Neural crest cell (in vitro differentiated cells): ENCODE measurements around the gene KIF5A. TPM values are rescaled to one million over a fixed set of nuclear protein-coding genes. Genes with fewer than 3 reads are reported as not detected.

Source experiments
- DNase-seq: peaks from one replicate; pipeline ENCODE4 v3.0.0; 2021; ENCODE audit warnings: low read depth, mixed read lengths, low spot score
- H3K27ac Mint-ChIP-seq: one replicate; pipeline ENCODE4 v1.8.0; 2021; ENCODE audit warnings: mild to moderate bottlenecking, mixed read lengths; ENCODE audit not compliant: unreplicated experiment
- H3K27me3 Mint-ChIP-seq: 2 replicates; pipeline ENCODE4 v1.8.0; 2021; ENCODE audit warnings: low read depth, mild to moderate bottlenecking, mixed read lengths
- H3K36me3 Mint-ChIP-seq: 2 replicates; pipeline ENCODE4 v1.8.0; 2021; ENCODE audit warnings: low read depth, mild to moderate bottlenecking, mixed read lengths
- H3K4me1 Mint-ChIP-seq: 2 replicates; pipeline ENCODE4 v1.8.0; 2021; ENCODE audit warnings: mixed read lengths
- H3K4me3 Mint-ChIP-seq: one replicate; pipeline ENCODE4 v1.8.0; 2021; ENCODE audit warnings: mild to moderate bottlenecking, mixed read lengths
- H3K9me3 Mint-ChIP-seq: 2 replicates; pipeline ENCODE4 v1.8.0; 2021; ENCODE audit warnings: mixed read lengths
- CTCF ChIP-seq: fragments of 200-600 bp; sonication (generic); conservative IDR thresholded peaks from 2 replicates; pipeline ENCODE4 v1.5.0; 2021; ENCODE audit warnings: antibody characterized with exemption, mild to moderate bottlenecking
- microRNA-seq: library from miRNA; unstranded; fragments of <30 nt; microRNA quantifications from one replicate; pipeline ENCODE4, GENCODE V29; 2020
- total RNA-seq: library from RNA; stranded (reverse); gene quantifications from 2 replicates; pipeline ENCODE4 v1.2.1, GENCODE V29; 2021

Gene KIF5A
- total RNA-seq, 1 donor from 2014 or later = 20.8 TPM

DNA sequence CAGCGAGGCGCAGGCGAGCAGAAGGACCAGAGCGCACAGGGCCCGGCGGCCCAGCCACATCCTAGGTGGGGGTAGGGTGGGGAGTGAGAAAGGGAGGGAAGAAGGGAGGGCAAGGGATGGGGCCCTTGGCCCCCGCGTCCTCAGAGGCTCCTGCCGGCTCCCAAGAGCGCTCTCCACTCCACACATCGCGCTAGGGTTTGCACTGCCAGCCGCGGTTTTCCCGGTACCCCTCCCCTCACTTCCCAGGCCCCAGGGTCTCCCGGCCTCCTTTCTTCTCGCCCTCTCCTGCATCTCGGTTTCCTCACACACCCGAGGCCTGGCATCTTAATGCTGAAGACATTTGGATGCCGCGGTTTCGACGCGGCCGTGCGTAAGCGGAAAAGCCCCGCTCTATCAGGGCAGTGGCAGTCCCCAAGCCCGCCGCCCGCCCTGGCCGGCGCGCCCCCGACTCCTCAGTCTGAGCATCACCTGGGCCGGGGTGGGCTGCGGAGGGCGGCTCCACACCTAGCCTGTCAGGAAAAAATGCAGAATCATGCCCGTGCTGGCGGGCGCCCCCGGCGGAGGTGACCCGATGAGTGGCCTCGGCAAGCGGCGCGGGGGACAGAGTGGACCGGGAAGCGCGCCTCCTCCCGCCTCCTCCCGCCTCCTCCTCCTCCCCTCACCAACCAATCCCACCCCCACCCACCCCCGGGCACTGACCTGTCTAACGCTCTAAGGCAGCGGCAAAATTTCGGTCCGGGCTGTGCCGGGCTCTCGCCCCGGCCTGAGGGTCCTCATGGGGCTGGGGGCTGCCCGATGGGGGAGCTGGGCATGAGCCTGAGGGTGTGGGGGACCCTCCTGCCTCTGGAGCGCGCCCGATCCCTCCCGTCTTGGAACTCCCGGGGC is 82.5 kb downstream of the KIF5A start:
- H3K36me3 Mint-ChIP-seq = no peaks in the 10 kb centered on the region
- peaks cover 55% of the 10 kb centered on the region for H3K27me3 Mint-ChIP-seq
- no peak for TF ChIP-seq CTCF

GRCh38 chr12:57632958-57633840 is 83.4 kb downstream of the KIF5A start, which contains the start of gene B4GALNT1:
Gene B4GALNT1 (minus strand): TSS chr12:57633201. CDS start chr12:57632132, 1,069 bp downstream.
- Mint-ChIP-seq H3K27ac (no peak within 1 kb of the TSS), H3K27me3 (peaks cover 58% of the 10 kb centered on the region), H3K4me3 (peak within 1 kb of the TSS; percentile 86), H3K9me3 (no peaks in the 10 kb centered on the region), H3K36me3 (no peaks in the 10 kb centered on the region), H3K4me1 (peaks cover 25% of the 10 kb centered on the region)
- TF ChIP-seq CTCF = peak; percentile 88
- peak; percentile 81 for DNase-seq

More for the DNA sequence above, 82.5 kb downstream of the KIF5A start:
- peak; percentile 30 for DNase-seq
- Mint-ChIP-seq H3K9me3 (no peaks in the 10 kb centered on the region), H3K27ac (no peak overlapping the region), H3K4me1 (peaks cover 25% of the 10 kb centered on the region), H3K4me3 (peak overlapping the region; percentile 86)

Small RNA genes lying within 50 kb of the gene (microRNA-seq; reads per million reads assigned to microRNA genes)
- gene MIR616 = 3.6 reads per million
- 1.8 reads per million for gene MIR6758

Other genes starting within 250 kb of the KIF5A start
- 57.3 and 57.5 TPM in 2 replicates for gene R3HDM2, start 119.0 kb upstream of the KIF5A start, total RNA-seq
- gene INHBC, start 115.3 kb upstream of the KIF5A start, total RNA-seq = 0.14 TPM in 1 of 2 replicates, not detected in the other
- gene INHBE, start 94.7 kb upstream of the KIF5A start, total RNA-seq = 0.36 and 0.61 TPM in 2 replicates
- gene GLI1, start 90.3 kb upstream of the KIF5A start, total RNA-seq = 0.58 and 1.3 TPM in 2 replicates
- gene ARHGAP9, start 70.2 kb upstream of the KIF5A start, total RNA-seq = 0.56 and 1.0 TPM in 2 replicates
- 257 and 267 TPM in 2 replicates for gene MARS1, start 62.0 kb upstream of the KIF5A start, total RNA-seq
- gene DDIT3, start 29.5 kb upstream of the KIF5A start, total RNA-seq = 14.1 and 15.0 TPM in 2 replicates
- gene MBD6, start 27.2 kb upstream of the KIF5A start, total RNA-seq = 90.4 and 91.3 TPM in 2 replicates
- gene DCTN2, start 2.9 kb upstream of the KIF5A start, total RNA-seq = 133 and 138 TPM in 2 replicates
- gene PIP4K2C, start 41.1 kb downstream of the KIF5A start, total RNA-seq = 15.9 and 17.3 TPM in 2 replicates
- 74.7 and 75.6 TPM in 2 replicates for gene DTX3, start 54.8 kb downstream of the KIF5A start, total RNA-seq
- gene ARHGEF25, start 61.4 kb downstream of the KIF5A start, total RNA-seq = 41.2 and 43.8 TPM in 2 replicates
- gene B4GALNT1, start 83.2 kb downstream of the KIF5A start, total RNA-seq = 18.6 and 19.5 TPM in 2 replicates
- gene OS9, start 144.1 kb downstream of the KIF5A start, total RNA-seq = 123 and 135 TPM in 2 replicates
- gene AGAP2, start 188.7 kb downstream of the KIF5A start, total RNA-seq = 3.9 and 4.1 TPM in 2 replicates
- 23.5 and 26.9 TPM in 2 replicates for gene TSPAN31, start 195.0 kb downstream of the KIF5A start, total RNA-seq
- gene CDK4, start 202.3 kb downstream of the KIF5A start, total RNA-seq = 332 and 333 TPM in 2 replicates
- 16.7 and 18.8 TPM in 2 replicates for gene MARCHF9, start 205.1 kb downstream of the KIF5A start, total RNA-seq
- 3.2 and 4.2 TPM in 2 replicates for gene CYP27B1, start 217.0 kb downstream of the KIF5A start, total RNA-seq
- gene METTL1, start 222.1 kb downstream of the KIF5A start, total RNA-seq = 37.8 and 40.5 TPM in 2 replicates
- gene EEF1AKMT3, start 222.6 kb downstream of the KIF5A start, total RNA-seq = 4.5 and 5.6 TPM in 2 replicates
- 31.7 and 32.3 TPM in 2 replicates for gene TSFM, start 232.7 kb downstream of the KIF5A start, total RNA-seq